Calu3 (cell line): ENCODE results near the gene ARHGEF7. TPM values are rescaled to one million over a fixed set of nuclear protein-coding genes. Genes with fewer than 3 reads are reported as not detected.
A peak's percentile ranks its signal among the peaks of the same experiment; 100 is the strongest.

Experiments
- BruUV-seq: library from RNA; stranded (reverse); fragments of 400-500 nt; replicated peaks from 2 replicates; lab custom pipeline; 2021; lab: Mats Ljungman, UMichigan
- CTCF ChIA-PET: fragments of 300-600 bp; sonication (Branson Sonifier 250); formaldehyde crosslinking; loops from one replicate; lab custom pipeline; 2022; ENCODE audit warnings: antibody characterized with exemption; lab: Charles Lee
- DNase-seq: peaks from one replicate; pipeline ENCODE4 v3.0.0; 2022
- H3K27ac Mint-ChIP-seq: one replicate; pipeline ENCODE4 v1.8.0; 2022; ENCODE audit warnings: mixed read lengths; ENCODE audit not compliant: unreplicated experiment
- H3K27me3 Mint-ChIP-seq: one replicate; pipeline ENCODE4 v1.8.0; 2022; ENCODE audit warnings: mixed read lengths; ENCODE audit not compliant: unreplicated experiment
- H3K36me3 Mint-ChIP-seq: one replicate; pipeline ENCODE4 v1.8.0; 2022; ENCODE audit warnings: mild to moderate bottlenecking, moderate library complexity, mixed read lengths; ENCODE audit not compliant: insufficient read depth, unreplicated experiment
- H3K4me1 Mint-ChIP-seq: one replicate; pipeline ENCODE4 v1.8.0; 2022; ENCODE audit warnings: mild to moderate bottlenecking, low read depth, mixed read lengths; ENCODE audit not compliant: unreplicated experiment
- H3K4me3 Mint-ChIP-seq: one replicate; pipeline ENCODE4 v1.8.0; 2022; ENCODE audit warnings: mild to moderate bottlenecking, low read depth, moderate library complexity, mixed read lengths; ENCODE audit not compliant: unreplicated experiment
- H3K9me3 Mint-ChIP-seq: one replicate; pipeline ENCODE4 v1.8.0; 2022; ENCODE audit warnings: low read depth, mixed read lengths; ENCODE audit not compliant: unreplicated experiment
- CTCF ChIP-seq: fragments of 200-600 bp; IDR thresholded peaks from one replicate; pipeline ENCODE4 v1.8.0; 2022; ENCODE audit warnings: antibody characterized with exemption; ENCODE audit not compliant: unreplicated experiment
- intact Hi-C: fragments of 100-400 bp; cut with micrococcal nuclease; formaldehyde crosslinking; loops from one replicate; pipeline ENCODE4 v1.10.0; 2022; ENCODE audit not compliant: unreplicated experiment
- total RNA-seq: library from RNA; stranded (reverse); gene quantifications from 2 replicates; pipeline ENCODE4 v1.2.3, GENCODE V29; 2022

The ARHGEF7 gene
- total RNA-seq, 1 experiment from 2014 or later: 17.7 TPM

DNA sequence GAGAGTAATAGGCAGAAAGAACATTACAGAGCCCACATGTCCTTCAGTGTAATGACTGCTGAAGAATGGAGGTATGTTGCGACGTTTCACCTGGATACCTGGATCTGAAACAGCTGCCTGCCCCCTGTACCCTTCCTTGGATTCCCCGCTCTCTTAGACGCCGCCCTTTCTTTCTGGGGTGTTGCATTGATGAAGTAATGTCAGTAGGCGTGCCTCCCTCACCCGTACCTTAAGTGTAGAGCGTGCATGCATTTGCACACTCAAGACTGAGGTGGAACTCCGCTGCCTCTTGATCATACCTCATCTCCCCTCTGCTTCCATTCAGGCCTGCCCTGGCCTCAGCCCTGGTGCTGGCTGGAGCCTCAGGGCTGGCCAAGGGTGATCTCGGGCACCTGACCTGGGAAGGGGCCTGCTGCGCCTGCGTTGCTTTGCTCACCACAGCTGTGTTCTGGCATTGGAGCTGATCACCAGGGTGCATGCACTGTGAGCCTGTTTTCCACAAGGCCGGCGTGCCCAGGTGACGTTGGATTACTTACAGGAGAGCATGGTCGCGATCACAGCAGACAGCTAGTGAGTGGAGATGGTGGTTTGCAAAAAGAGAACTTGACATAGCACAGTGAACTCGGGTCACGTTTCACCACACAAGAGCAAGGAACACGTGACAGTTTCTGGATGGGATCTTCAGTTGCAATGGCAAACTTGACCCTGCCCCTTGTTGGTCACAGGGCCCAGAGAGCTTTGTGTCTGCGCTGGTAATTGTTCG lies 99.0 kb downstream of the ARHGEF7 start:
- no TSS peak for BruUV-seq
- TF ChIP-seq CTCF: no peak
- no peak overlapping the region for H3K27ac Mint-ChIP-seq
- intact Hi-C loops: no loop called here
- H3K27me3 Mint-ChIP-seq: no peaks in the 10 kb centered on the region
- peaks cover 8% of the 10 kb centered on the region for H3K4me1 Mint-ChIP-seq
- no peaks in the 10 kb centered on the region for H3K9me3 Mint-ChIP-seq
- H3K4me3 Mint-ChIP-seq: no peak overlapping the region
- DNase-seq: no peak
- H3K36me3 Mint-ChIP-seq: no peaks in the 10 kb centered on the region
- CTCF ChIA-PET: no interaction called here

GRCh38 chr13:111215081-111216047 lies 100.3 kb downstream of the ARHGEF7 start:
- no peak for TF ChIP-seq CTCF
- intact Hi-C loops: loop anchor here (2.0 kb wide), 1 partner anchor 145 kb away; no protein-coding TSS in a partner anchor
- H3K4me3 Mint-ChIP-seq: no peak overlapping the region
- no TSS peak for BruUV-seq
- peaks cover 7% of the 10 kb centered on the region for H3K4me1 Mint-ChIP-seq
- CTCF ChIA-PET: interaction anchor here (0.7 kb wide), 1 partner anchor 1231 kb away, joined by 3 read pairs; no protein-coding TSS in a partner anchor
- no peak overlapping the region for H3K27ac Mint-ChIP-seq
- no peaks in the 10 kb centered on the region for H3K27me3 Mint-ChIP-seq
- no peak for DNase-seq
- H3K36me3 Mint-ChIP-seq: no peaks in the 10 kb centered on the region
- H3K9me3 Mint-ChIP-seq: no peaks in the 10 kb centered on the region

DNA sequence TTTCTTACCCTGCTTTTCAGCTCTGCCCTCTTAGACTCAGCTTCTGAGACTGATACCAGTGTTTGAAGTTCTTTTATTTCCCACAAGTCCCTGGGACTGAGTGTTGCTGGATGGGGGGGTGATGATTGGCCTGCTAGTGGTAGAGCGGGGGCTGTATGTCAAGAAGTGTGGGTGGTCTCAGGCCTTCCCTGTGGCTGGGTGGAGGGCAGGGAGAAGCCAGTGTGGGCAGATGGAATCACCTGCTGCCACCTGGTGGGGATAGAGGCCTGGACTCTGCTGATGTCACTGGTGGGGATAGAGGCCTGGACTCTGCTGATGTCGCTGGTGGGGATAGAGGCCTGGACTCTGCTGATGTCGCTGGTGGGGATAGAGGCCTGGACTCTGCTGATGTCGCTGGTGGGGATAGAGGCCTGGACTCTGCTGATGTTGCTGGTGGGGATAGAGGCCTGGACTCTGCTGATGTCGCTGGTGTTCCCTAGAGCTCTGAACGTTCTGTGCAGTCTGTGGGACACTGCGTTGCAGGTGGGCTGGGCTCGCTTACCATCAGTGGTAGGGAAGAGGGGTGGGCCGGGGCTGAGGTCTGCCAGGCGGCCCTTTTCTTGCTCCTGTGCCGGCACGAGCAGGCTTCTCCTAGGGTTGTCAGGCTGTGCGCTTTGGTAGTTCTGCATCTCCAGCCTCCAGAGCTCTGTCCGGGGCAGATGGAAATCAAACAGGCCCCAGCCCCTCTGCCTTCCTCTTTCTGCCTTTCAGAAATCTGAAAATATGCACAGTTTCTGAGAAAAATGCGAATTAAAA lies 101.3 kb downstream of the ARHGEF7 start:
- Mint-ChIP-seq H3K4me3 (no peak overlapping the region), H3K27me3 (no peaks in the 10 kb centered on the region), H3K36me3 (no peaks in the 10 kb centered on the region), H3K4me1 (no peaks in the 10 kb centered on the region), H3K9me3 (no peaks in the 10 kb centered on the region), H3K27ac (no peak overlapping the region)
- intact Hi-C loops: loop anchor here (2.0 kb wide), 1 partner anchor 146 kb away; no protein-coding TSS in a partner anchor
- DNase-seq: peak; percentile 22
- CTCF ChIA-PET: interaction anchor here (0.7 kb wide), 1 partner anchor 1230 kb away, joined by 3 read pairs; no protein-coding TSS in a partner anchor
- no TSS peak for BruUV-seq
- no peak for TF ChIP-seq CTCF

DNA sequence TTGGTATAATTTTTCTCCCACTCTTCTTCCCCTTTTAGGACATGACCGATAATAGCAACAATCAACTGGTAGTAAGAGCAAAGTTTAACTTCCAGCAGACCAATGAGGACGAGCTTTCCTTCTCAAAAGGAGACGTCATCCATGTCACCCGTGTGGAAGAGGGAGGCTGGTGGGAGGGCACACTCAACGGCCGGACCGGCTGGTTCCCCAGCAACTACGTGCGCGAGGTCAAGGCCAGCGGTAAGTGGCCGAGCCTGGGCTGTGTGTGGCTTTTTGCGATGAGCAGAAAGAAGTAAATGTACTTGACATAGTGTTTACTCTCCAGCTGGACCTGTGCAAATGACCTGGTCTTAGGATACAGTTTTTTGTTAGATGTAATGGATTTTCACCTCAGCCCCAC lies 102.5 kb downstream of the ARHGEF7 start:
- CTCF ChIA-PET: no interaction called here
- Mint-ChIP-seq H3K9me3 (no peaks in the 10 kb centered on the region), H3K27ac (no peak overlapping the region), H3K36me3 (no peaks in the 10 kb centered on the region), H3K4me3 (no peak overlapping the region), H3K4me1 (no peaks in the 10 kb centered on the region), H3K27me3 (no peaks in the 10 kb centered on the region)
- BruUV-seq: no TSS peak
- TF ChIP-seq CTCF: no peak
- intact Hi-C loops: loop anchor here (2.0 kb wide), 1 partner anchor 147 kb away; no protein-coding TSS in a partner anchor
- DNase-seq: no peak
